ENCODE data around the gene CLDN18. TPM values are rescaled to one million over a fixed set of nuclear protein-coding genes. Genes with fewer than 3 reads are reported as not detected.

Gene CLDN18
- total and polyA plus RNA-seq, 12 donors: 0.01 TPM; not detected in 11

- Histone ChIP-seq H3K27ac (no peak overlapping the region), H3K36me3 (peaks cover 0 to 8% (median 0%) of the 10 kb centered on the region in 9 donors), H3K27me3 (no peaks in the 10 kb centered on the region), H3K9me3 (no peaks in the 10 kb centered on the region), H3K4me3 (no peak overlapping the region), H3K4me1 (peaks cover 0 to 29% (median 0%) of the 10 kb centered on the region in 9 donors)
- TF ChIP-seq CTCF (IDR thresholded peaks at IDR 0.05): no peak
- no peak for ATAC-seq
- no peak for DNase-seq
- 62 to 91% methylated on average over 3 of the region's 3 CpGs for WGBS, 2 donors
- intact Hi-C loops (cut with DNase I): no loop called here
Observed at GRCh38 chr3:138046955-138047354, 37.0 kb downstream of the CLDN18 start.

GRCh38 chr3:138047596-138048158 is 37.7 kb downstream of the CLDN18 start:
- peaks cover 0 to 30% (median 0%) of the 10 kb centered on the region in 9 donors for H3K4me1 ChIP-seq
- no peak overlapping the region for H3K27ac ChIP-seq
- no peak for TF ChIP-seq CTCF (IDR thresholded peaks at IDR 0.05)
- ATAC-seq (no peak), DNase-seq (no peak)
- H3K9me3 ChIP-seq: no peaks in the 10 kb centered on the region
- 59 to 64% methylated on average over 5 of the region's 5 CpGs for WGBS, 2 donors
- no peaks in the 10 kb centered on the region for H3K27me3 ChIP-seq
- no peak overlapping the region for H3K4me3 ChIP-seq
- H3K36me3 ChIP-seq: peaks cover 0 to 8% (median 0%) of the 10 kb centered on the region in 9 donors
- intact Hi-C loops (cut with DNase I): no loop called here

GRCh38 chr3:138049157-138049919 is 39.4 kb downstream of the CLDN18 start:
- Histone ChIP-seq H3K4me1 (peaks cover 0 to 30% (median 0%) of the 10 kb centered on the region in 9 donors), H3K9me3 (no peaks in the 10 kb centered on the region), H3K27me3 (no peaks in the 10 kb centered on the region), H3K36me3 (peaks cover 0 to 8% (median 0%) of the 10 kb centered on the region in 9 donors), H3K27ac (peak overlapping the region in 3 of 10 donors; percentile 19 to 43 (median 26)), H3K4me3 (no peak overlapping the region)
- ATAC-seq (peak in 6 of 8 donors; percentile 11 to 64 (median 52)), DNase-seq (no peak)
- WGBS, 2 donors: 84 to 88% methylated on average over 9 of the region's 9 CpGs
- peak in 3 of 9 donors; percentile 8 to 10 (median 9) for TF ChIP-seq CTCF (IDR thresholded peaks at IDR 0.05)
- intact Hi-C loops (cut with DNase I): no loop called here

- H3K9me3 ChIP-seq: no peaks in the 10 kb centered on the region
- intact Hi-C loops (cut with DNase I): loop anchor here in 4 of 10 donors (5.0 to 10.0 kb wide), 3 partner anchors 80 to 947 kb away; no protein-coding TSS in a partner anchor
- H3K4me3 ChIP-seq: no peak overlapping the region
- DNase-seq (peak; percentile 24 to 48), ATAC-seq (peak in 7 of 8 donors; percentile 70 to 76 (median 73))
- H3K4me1 ChIP-seq: peaks cover 0 to 26% (median 0%) of the 10 kb centered on the region in 9 donors
- WGBS, 2 donors: 50 to 51% methylated on average over 8 of the region's 8 CpGs
- no peak overlapping the region for H3K27ac ChIP-seq
- H3K27me3 ChIP-seq: no peaks in the 10 kb centered on the region
- peak; percentile 32 to 69 (median 60) for TF ChIP-seq CTCF (IDR thresholded peaks at IDR 0.05)
- peaks cover 0 to 9% (median 0%) of the 10 kb centered on the region in 9 donors for H3K36me3 ChIP-seq
Observed at GRCh38 chr3:138051947-138052802, 42.2 kb downstream of the CLDN18 start.

Measured in heart right ventricle (tissue), 16 donors.